Measurements from ENCODE around the gene TNFRSF25. TPM values are rescaled to one million over a fixed set of nuclear protein-coding genes. Genes with fewer than 3 reads are reported as not detected.

Gene TNFRSF25
- total and polyA plus RNA-seq, 2 donors (not counting 1 experiment from before 2014, with no cell fraction given) = 0.24 to 1.5 TPM

DNA sequence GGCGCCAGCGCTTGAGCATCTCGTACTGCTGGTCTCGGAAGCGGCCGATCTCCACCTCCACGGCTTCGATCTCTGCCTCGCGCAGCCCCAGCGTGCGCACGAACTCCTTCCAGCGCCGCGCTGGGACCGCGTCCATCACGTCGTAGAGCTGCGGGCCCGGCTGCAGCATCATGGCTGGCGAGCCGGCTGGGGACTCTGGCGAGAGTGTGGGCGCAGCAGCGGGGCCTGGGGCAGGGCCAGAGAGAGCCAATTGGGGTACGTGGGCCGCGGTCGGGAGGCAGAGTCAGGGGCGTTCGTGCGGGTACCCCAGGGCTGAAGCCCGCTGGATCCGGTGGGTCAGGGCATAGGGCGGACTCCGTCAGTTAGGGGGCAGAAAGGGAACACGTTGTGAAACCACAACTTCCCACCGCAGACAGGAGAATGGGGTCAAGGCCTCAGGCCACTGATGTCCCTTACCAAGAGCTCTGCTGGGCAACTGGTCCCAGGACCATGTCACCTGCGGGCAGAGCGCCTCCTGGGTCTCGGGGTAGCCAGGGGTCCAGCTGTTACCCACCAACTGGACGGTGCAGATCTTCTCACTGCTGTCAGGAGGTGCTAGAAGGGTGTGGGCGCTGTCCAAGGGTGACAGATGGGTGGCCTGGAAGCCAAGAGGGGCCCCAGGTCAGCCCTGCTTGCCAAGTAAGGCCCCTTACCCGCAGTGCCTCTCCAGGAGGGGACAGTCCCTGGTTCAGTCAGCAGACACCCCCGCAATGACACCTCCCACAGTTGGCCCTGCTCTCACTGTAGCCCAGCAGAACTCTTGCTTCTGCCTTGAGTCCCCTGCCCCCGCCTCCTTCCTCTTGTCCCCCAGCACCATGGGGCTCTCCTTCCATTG is 4.2 kb downstream of the TNFRSF25 start:
- H3K79me2 ChIP-seq (ENCODE audit: control insufficient read depth, insufficient read depth, low read length) = no peaks in the 10 kb centered on the region
- no peaks in the 10 kb centered on the region for H4K20me1 ChIP-seq (ENCODE audit: control insufficient read depth, extremely low read depth, insufficient read depth, low read length)
- no peak for TF ChIP-seq EZH2 (IDR thresholded peaks at IDR 0.05; ENCODE audit: low read length, missing control alignments)
- TF ChIP-seq, protein P1, sequence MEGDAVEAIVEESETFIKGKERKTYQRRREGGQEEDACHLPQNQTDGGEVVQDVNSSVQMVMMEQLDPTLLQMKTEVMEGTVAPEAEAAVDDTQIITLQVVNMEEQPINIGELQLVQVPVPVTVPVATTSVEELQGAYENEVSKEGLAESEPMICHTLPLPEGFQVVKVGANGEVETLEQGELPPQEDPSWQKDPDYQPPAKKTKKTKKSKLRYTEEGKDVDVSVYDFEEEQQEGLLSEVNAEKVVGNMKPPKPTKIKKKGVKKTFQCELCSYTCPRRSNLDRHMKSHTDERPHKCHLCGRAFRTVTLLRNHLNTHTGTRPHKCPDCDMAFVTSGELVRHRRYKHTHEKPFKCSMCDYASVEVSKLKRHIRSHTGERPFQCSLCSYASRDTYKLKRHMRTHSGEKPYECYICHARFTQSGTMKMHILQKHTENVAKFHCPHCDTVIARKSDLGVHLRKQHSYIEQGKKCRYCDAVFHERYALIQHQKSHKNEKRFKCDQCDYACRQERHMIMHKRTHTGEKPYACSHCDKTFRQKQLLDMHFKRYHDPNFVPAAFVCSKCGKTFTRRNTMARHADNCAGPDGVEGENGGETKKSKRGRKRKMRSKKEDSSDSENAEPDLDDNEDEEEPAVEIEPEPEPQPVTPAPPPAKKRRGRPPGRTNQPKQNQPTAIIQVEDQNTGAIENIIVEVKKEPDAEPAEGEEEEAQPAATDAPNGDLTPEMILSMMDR (conservative IDR thresholded peaks at IDR 0.05 in 1 of 2, IDR thresholded peaks at IDR 0.05 in 1 of 2; ENCODE audit: low read depth in 1 of 2, low read length in 2 of 2) = no peak
- H3K4me1 ChIP-seq (ENCODE audit: control insufficient read depth, extremely low read depth, insufficient read depth, low read length) = no peaks in the 10 kb centered on the region
- H3K27ac ChIP-seq (ENCODE audit: insufficient read depth, low read length) = no peak overlapping the region
- no peaks in the 10 kb centered on the region for H3K9me3 ChIP-seq (ENCODE audit: control insufficient read depth, insufficient read depth, low read depth, low read length)
- DNase-seq (ENCODE audit: low read depth in 2 of 2) = no peak
- H3K36me3 ChIP-seq (ENCODE audit: control insufficient read depth, insufficient read depth, low read length) = no peaks in the 10 kb centered on the region
- H3K4me3 ChIP-seq (replicated peaks in 1 of 4; ENCODE audit: control extremely low read depth in 1 of 4, insufficient read depth in 1 of 4, low read depth in 3 of 4, low read length in 4 of 4) = no peak overlapping the region
- peaks cover 13% of the 10 kb centered on the region for H3K27me3 ChIP-seq (ENCODE audit: control insufficient read depth, insufficient read depth, low read length)
- no peak overlapping the region for H2AFZ ChIP-seq (ENCODE audit: low read length)
- H3K4me2 ChIP-seq (ENCODE audit: extremely low read depth, insufficient read depth, low read length) = no peak overlapping the region
- H3K9ac ChIP-seq (ENCODE audit: insufficient read depth, low read length) = no peak overlapping the region

DNA sequence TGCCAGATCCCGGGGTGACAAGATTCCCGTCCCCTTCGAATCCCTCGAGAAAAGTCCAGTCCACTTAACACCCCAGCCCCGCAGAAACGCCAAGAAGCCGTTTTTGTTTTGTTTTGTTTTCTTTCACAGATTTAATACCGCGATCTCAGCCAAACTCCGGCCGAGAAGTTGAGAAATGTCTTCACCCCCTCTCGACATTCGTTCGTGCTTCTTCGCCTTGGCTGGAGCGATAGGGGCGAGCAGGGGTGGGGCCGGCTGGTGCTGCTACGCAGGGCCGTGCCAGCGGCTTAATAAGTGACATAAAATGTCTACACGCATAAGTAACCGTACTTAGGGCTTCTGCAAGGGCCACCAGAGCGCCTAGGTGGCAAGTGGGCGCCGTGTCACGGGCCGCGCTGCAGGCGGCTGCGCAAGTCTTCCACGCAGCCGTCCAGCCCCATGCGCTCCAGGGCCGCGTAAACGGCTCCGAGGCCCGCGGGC is 4.9 kb downstream of the TNFRSF25 start:
- Histone ChIP-seq H4K20me1 (ENCODE audit: control insufficient read depth, extremely low read depth, insufficient read depth, low read length) (no peaks in the 10 kb centered on the region), H3K4me2 (ENCODE audit: extremely low read depth, insufficient read depth, low read length) (no peak overlapping the region), H3K27ac (ENCODE audit: insufficient read depth, low read length) (no peak overlapping the region), H3K27me3 (ENCODE audit: control insufficient read depth, insufficient read depth, low read length) (peaks cover 13% of the 10 kb centered on the region), H3K79me2 (ENCODE audit: control insufficient read depth, insufficient read depth, low read length) (no peaks in the 10 kb centered on the region), H3K36me3 (ENCODE audit: control insufficient read depth, insufficient read depth, low read length) (no peaks in the 10 kb centered on the region), H3K9me3 (ENCODE audit: control insufficient read depth, insufficient read depth, low read depth, low read length) (no peaks in the 10 kb centered on the region), H3K9ac (ENCODE audit: insufficient read depth, low read length) (no peak overlapping the region), H3K4me1 (ENCODE audit: control insufficient read depth, extremely low read depth, insufficient read depth, low read length) (no peaks in the 10 kb centered on the region), H3K4me3 (replicated peaks in 1 of 4; ENCODE audit: control extremely low read depth in 1 of 4, insufficient read depth in 1 of 4, low read depth in 3 of 4, low read length in 4 of 4) (no peak overlapping the region), H2AFZ (ENCODE audit: low read length) (no peak overlapping the region)
- no peak for DNase-seq (ENCODE audit: low read depth in 2 of 2)
- TF ChIP-seq EZH2 (IDR thresholded peaks at IDR 0.05; ENCODE audit: low read length, missing control alignments) = no peak
- TF ChIP-seq, protein P1 (conservative IDR thresholded peaks at IDR 0.05 in 1 of 2, IDR thresholded peaks at IDR 0.05 in 1 of 2; ENCODE audit: low read depth in 1 of 2, low read length in 2 of 2) = no peak

DNA sequence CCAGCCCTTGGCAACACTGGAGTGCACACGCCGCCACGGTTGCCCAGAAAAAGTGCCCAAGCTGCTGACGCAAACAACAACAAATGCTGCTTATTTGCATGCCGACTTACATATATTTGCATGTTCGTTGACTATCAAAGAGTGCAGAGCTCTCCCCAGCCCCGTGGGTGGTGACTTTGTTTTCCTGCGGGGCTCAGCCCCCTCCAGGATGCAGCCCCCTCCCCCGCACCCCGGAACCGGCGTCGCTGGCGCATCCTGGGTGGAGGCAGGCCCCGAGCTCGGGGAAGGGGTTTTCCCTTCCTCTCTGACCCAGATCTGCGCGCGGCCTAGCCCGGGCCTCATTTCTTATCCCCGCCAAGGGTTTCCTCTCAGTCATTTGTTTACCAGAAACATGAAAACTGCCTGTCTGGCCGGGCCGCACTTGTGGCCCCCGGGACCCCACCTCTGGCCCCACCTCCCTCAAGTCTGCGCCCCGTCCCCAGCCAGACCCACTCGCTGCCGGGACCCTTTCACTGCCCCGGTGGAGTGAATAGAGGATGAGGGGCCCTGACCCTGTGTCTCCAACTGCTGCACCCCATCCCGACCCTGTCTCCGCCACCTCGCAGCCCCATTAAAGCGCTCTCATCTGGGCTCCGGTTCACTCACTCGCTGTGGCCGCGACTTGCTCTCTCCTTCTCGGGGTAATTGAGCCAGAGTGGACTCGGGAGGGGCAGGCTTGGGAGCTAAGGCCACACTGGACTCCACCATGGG is 5.5 kb downstream of the TNFRSF25 start:
- no peaks in the 10 kb centered on the region for H4K20me1 ChIP-seq (ENCODE audit: control insufficient read depth, extremely low read depth, insufficient read depth, low read length)
- H3K27me3 ChIP-seq (ENCODE audit: control insufficient read depth, insufficient read depth, low read length) = peaks cover 16% of the 10 kb centered on the region
- no peak overlapping the region for H3K27ac ChIP-seq (ENCODE audit: insufficient read depth, low read length)
- H3K36me3 ChIP-seq (ENCODE audit: control insufficient read depth, insufficient read depth, low read length) = no peaks in the 10 kb centered on the region
- no peak overlapping the region for H2AFZ ChIP-seq (ENCODE audit: low read length)
- H3K79me2 ChIP-seq (ENCODE audit: control insufficient read depth, insufficient read depth, low read length) = no peaks in the 10 kb centered on the region
- H3K9me3 ChIP-seq (ENCODE audit: control insufficient read depth, insufficient read depth, low read depth, low read length) = no peaks in the 10 kb centered on the region
- TF ChIP-seq, protein P1 (conservative IDR thresholded peaks at IDR 0.05 in 1 of 2, IDR thresholded peaks at IDR 0.05 in 1 of 2; ENCODE audit: low read depth in 1 of 2, low read length in 2 of 2) = no peak
- no peak for TF ChIP-seq EZH2 (IDR thresholded peaks at IDR 0.05; ENCODE audit: low read length, missing control alignments)
- no peak for DNase-seq (ENCODE audit: low read depth in 2 of 2)
- H3K4me2 ChIP-seq (ENCODE audit: extremely low read depth, insufficient read depth, low read length) = no peak overlapping the region
- no peaks in the 10 kb centered on the region for H3K4me1 ChIP-seq (ENCODE audit: control insufficient read depth, extremely low read depth, insufficient read depth, low read length)
- no peak overlapping the region for H3K4me3 ChIP-seq (replicated peaks in 1 of 4; ENCODE audit: control extremely low read depth in 1 of 4, insufficient read depth in 1 of 4, low read depth in 3 of 4, low read length in 4 of 4)
- H3K9ac ChIP-seq (ENCODE audit: insufficient read depth, low read length) = no peak overlapping the region

Data from fibroblast of lung (primary cell).